GM21390 (cell line): Measurements from ENCODE around the gene GRIK3.
"Not testable (repeated sequence)": the region's sequence is repeated elsewhere in the genome, so short reads cannot be mapped to it uniquely, and the experiment has no call there.

Source experiments
- ATAC-seq: cut with Tn5 transposase; IDR thresholded peaks from one replicate; pipeline ENCODE4 v1.9.1; 2021; ENCODE audit not compliant: unreplicated experiment

Gene GRIK3

DNA sequence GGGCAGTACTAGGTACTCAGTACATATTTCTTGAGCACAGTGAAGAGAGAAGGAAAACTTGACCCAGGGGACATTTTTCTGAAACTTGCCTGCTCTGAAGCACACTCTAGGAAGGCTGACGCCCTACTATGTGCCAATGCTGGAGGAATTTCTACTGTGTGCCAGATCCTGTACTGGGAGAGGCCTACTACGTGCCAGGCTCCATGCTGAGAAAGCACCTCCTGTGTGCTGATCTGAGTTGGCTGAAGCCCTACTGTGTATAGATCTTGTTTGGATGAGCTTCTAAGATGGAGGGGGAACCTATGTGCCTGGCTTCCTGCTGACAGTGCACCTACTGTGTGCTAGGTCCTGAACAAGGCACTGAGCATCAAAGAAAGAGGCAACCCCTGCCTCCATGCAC is 86.2 kb downstream of the GRIK3 start:
- ATAC-seq = no peak

DNA sequence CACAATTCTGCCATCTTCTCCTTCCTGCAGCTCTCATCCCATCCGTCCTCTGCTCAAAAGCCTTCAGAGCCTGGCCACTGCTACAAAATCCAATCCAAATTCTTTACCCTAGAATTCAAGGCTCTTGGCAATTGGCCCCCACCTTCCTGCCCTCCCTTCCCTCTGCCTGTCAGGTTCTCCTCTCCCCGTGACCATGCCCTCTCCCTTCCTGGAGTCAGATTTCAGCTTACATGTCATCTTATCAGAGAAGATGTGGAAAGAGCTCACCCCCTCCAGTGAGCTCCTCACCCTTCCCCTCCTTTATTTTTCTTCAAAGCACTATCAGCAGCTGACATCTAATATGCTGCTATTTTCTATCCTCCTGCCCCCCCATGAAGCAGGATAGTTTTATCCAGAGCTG is 86.9 kb downstream of the GRIK3 start:
- no peak for ATAC-seq

DNA sequence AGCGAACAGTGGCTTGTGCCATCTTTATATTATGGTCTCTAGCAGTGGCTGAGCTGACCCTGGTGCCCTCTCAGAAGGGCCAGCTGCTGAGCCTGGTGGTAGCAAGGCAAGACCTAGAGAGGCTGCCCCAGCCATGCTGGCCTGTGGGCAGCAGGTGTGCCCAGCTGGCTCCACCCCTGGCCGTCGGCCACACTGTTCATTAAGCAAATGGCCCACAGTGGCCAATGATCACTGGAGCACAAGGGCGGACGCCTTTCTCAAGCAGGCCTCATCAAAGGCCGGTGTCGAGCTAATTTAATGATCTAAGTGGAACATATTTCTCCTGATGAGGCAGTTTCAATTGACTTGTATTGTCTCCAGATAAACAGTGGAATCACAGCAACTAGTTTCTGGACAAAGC is 89.4 kb downstream of the GRIK3 start:
- no peak for ATAC-seq

DNA sequence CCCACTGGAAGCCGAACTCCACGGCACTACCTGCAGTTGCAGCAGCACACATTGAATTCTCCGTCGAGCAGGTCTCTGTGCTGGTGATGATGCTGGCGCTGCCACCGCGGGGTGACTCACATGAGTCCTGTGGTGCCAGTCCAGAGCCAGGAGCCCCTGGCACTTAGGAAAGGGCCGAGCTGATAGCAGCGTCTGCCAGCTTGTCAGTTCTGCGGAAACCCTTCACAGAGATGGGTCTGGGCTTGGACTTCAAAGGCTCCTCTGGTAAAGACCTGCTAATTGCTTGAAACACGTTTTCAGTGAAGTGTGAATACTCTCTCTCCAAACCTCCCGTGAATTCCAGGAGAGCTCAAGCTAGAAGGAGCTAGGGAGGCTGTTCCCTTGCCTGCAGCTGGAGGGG is 92.2 kb downstream of the GRIK3 start:
- ATAC-seq = no peak

DNA sequence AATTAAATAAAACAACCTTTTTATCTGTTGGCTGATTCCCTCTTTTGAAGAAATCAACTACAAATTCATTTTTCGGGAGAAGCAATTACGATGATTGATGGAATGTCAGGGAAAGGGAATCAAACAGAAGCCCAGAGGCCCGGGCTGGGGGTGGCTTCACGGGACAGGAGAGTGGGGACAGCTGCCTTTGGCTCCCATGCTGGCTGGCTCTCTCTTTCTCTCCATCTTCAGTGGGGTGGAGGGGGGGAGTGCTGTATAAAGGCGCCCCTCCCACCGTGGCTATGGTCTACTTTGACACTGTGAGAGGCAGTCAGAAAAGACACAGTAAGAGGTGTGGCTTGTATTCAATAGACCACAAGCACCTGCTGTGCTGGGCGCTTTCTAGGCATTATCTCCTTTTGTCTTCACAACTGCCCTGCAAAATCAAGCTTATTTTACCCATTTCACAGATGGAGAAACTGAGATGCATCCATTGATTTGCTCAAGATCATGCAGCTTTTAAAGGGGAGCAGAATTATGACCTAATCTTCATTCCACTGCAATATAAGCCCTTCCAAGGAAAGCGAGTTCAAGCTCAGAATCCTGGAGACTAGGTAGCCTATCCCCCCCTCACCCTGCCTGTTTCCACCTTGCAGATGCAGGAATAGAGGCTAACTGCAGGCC is 92.9 kb downstream of the GRIK3 start:
- no peak for ATAC-seq

DNA sequence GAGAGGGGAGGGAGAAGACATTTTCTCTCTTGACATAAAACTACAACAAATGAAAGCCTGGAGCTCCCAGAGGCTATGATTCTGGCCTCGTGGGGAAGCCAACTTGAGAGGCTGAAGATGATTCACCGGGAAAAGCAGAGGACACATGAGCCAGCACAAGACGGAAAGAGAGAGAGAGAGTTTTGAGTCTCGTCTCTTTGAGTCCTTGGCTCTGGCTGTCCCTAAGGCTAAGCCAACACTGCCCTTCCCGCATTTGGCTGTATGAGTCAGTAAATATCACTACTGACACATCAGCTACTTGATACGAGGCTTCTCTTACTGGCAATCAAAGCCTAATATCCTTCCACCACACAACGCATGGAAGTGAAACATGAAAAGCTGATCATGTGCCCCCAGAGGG is 95.5 kb downstream of the GRIK3 start:
- ATAC-seq = no peak

DNA sequence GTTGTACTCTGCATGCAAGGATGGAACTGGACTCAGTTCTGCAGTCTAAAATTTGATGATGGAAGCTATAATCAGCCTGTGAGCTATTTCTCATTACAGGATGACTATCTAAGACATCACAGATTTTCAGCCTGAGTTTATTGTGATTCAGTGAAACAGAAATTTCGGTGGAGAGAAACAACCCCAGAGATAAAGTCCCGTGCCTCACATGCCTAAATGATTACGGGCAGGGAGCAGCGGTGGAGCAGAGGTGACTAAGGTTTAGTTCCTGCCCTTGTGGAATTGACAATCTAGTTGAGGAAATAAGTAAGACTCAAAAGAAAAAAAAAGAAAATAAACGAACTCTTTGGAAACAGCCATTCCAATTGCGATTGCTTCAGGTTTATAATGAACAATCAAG is 96.9 kb downstream of the GRIK3 start:
- ATAC-seq = no peak

DNA sequence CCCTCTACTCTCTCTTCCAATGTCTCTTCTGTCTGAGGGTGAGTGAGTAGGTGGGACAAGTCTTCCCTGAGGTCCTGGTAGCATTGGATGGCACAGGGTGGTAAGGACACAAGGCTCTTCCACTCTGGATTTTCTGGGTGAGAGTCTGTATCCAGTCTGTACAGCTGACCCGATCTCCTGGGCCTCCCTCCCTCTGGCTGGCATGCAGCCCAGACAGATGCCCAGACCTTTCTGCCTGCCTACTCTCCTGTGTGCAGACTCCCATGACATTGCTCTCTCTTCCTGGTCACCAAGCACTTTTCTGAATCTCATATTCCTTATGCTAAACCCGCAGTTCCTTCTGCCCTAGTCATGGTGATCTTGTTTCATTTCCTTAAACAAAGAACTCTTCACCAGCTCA is 100.3 kb downstream of the GRIK3 start:
- ATAC-seq = no peak

DNA sequence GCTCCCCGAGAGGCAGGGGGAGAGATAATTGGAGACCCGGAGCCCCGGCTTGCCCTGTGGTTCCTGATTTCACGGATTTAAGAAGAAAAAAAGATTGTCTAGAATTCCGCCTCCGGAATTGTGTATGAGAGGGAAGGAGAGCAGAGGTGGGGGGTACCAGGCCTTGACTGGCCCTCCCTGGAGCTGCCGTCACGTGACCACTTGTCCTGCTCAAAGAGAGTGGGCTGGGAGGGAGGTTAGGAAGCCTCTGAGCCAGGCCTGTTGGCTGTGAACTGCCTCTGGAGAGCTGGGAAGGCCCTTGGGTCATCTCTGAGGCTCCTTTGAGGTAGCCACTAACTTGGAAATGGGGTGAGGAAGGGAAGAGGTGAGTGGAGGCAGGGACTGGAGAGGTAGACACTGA is 106.5 kb downstream of the GRIK3 start:
- ATAC-seq = no peak

DNA sequence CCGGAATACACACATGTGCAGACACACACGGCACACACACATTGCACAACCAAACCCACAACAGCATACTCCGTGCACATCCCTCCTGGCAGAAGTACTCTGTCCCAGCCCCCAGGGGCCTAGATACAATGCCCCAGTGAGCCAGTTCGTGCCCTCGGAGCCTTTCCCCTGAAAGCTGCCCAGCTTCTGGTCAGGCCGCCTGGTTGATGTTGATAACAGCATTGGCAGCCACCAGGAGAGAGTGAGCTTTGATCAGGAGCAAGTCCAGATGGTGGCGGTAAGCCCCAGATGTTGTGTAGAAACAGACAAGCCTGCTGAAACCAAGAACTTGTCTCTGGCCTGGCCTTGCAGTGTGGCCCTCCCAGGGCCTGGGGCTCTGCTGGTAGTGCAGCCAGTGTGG is 109.1 kb downstream of the GRIK3 start:
- ATAC-seq = no peak

DNA sequence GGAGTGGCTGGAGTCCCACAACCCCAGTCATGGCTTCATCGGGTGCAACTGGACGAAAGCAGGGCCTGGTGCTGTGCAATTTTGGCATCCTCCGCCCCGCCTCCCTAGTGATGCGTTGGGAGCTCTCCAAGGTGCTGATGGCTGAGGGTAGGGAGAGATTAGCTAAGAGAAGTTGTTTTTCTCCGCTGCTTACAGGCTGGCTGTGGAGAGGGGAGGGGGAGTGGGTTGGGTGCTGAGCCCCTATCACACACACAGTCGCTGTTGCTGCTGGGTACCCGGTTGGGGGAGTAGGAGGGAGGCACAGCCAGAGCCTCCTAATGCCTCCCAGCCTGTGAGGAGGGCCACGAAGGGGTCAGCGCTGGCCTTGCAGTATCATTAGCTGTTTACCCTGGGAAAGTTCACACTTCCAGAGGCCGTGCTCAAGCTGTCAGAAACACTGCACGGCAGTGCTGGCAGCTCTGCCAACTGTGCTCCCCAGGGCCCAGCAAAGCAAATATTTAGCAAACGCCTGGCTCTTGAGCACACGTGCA is 110.0 kb downstream of the GRIK3 start:
- ATAC-seq = no peak

DNA sequence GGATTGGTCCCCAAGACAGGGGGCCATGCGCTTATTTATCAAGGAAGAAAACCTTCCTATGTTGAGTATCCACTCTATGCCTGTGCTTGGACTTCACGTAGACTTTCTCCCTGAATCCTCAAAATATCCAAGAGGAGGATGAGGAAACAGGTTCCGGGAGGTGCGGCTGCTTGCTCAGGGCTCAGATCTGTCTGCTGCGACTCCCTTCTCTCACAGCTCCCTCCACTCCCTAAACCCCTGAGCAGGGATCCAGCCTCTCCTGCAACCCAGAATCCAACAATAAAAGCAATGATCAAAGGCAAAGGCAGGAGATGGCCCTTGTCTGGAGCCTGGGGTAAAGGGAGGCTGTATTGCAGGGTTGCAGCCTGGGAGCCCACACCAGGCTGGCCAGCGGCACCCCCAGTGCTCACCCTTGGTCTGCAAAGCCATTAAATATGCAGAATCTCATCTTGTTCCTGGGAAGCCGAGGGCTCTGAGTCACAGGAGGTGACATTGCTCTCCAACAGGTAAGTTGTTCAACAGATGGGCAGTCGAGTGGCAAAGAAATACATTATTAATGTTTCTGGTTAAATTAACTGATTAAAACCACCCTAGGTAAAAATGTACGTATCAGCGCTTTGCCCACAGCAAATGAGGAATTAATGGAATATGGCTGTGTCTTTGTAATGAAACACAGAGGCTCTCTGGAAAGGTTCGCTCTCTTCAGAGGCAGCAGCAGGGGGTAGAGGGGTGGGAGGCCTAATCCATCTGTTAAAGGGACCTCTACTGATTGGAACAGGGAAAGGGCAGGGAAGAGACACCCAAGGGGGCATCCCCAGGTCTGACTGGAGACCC is 111.5 kb downstream of the GRIK3 start:
- ATAC-seq = no peak

DNA sequence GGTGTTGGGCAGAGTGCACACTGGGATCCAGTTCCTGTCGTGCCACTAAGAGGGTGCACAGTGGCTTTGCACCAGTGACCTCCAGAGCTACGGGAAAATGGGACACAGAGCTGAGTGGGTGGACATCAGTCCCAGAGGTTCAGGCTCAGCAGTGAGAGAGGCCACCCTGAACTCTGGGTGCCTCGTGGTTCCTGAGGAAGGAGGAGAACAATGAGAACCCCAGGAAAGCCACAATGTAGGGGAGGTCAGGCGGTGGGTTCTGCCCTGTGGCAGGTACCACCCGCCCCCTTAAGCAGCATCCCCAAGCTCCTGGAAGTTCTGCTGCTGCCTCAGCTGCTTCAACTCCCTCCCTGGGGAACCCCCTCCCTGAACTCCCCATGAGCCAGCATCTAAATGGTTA is 112.2 kb downstream of the GRIK3 start:
- no peak for ATAC-seq

DNA sequence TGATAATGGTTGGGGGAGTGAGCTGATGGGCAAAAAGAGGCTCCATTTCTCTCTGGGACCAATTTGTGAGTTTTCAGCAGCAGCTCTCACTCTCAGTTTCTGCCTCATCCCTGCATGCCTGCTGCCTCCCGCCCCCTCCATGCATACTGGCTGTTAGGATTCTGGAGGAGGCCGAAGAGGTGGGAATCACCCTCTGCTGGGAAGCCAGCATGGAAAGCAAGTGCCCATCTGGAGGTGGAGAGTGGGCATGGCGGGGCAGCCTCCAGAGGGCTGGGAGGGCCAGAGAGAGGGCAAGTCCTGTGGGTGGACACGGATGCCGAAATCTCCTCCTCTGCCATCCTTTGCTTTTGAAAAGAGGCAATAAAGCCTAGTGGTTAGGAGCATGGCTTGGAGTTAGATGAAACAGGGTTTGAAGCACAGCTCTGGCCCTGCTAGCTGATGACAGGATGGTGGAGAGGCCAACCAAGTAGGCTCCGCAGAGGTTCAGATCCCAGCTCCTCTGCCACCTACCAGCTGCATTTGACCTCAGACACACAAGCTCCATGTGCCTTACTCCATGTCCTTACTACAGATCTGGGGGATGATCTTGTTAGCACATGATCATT is 113.4 kb downstream of the GRIK3 start:
- ATAC-seq = no peak

DNA sequence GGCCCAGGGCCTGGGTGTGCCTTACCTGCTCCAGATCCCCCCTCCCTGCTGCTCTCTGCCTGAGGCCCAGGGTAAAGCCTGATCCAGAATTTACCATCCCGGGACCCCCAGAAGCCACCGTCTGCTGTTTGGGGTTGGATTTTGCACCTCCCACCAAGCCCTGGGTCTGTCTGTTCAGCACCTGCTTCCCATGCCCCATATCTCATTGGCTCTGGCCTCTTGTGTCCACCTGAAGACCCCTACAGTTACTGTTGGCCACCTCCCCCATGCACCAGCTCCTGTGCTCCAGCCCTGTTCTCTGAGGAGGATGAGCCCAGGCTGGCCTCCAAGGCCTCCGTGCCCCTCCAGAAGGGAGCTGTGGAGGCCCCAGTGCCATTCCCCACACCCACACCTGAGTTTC is 113.9 kb downstream of the GRIK3 start:
- ATAC-seq = no peak

DNA sequence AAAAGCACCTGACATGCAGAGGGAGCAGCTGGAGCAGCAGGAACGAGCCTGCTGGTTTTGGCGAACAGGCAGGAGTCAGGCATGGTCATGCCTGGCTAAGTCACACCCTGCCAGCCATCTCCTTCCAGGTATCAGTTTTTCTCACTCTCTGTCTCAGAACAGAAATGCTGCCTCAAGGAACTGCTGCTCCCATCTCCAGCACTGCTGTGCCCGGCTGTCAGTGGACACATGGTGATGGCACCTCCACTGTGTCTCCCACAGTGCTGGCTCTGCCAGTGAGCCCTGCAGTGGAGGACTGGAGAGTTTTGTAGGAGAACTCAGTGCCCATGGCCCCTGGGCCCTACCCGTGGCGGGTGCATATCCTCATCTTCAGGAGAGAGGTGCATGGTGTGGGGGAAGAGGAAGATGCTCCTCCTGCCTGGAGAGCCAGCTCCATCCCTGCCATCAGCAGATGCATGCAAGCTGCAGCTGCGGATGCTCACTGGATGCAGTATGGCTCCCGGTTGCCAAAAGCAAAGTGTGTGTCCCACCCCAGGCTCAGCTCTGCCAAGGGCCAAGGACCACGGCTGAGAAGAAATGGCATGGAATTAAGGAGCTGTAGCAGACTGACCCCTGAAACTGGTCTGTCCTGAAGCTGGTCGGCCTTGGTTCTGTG is 114.7 kb downstream of the GRIK3 start:
- ATAC-seq = no peak

DNA sequence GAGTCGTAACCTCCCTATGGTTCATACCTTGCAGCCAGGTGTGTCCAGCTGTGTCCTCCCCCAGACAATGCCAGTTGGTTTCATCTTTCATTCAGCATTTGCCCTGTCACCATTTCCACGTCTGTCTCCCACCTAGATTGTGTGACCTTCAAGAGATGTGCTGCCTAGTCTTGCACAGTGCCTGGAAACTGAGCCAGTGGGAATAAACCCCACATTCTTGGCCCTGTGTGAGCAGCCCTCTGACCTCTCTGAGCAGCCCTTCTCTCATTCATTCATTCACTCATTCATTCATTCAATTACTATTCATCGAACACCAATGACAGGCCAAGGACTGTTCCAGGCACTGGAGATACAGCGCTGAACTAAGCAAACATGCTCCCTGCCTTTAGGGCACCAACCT is 115.7 kb downstream of the GRIK3 start:
- no peak for ATAC-seq

DNA sequence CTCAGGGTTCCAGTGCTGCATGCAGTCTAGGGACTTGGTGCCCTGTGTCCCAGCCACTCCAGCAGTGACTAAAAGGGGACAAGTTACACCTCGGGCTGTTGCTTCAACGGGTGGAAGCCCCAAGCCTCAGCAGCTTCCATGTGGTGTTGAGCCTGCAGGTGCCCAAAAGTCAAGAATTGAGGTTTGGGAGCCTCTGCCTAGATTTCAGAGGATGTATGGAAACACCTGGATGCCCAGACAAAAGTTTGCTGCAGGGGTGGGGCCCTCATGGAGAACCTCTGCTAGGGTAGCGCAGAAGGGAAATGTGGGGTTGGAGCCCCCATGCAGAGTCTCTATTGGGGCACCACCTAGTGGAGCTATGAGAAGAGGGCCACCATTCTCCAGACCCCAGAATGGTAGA is 117.8 kb downstream of the GRIK3 start:
- not testable (repeated sequence) for ATAC-seq

DNA sequence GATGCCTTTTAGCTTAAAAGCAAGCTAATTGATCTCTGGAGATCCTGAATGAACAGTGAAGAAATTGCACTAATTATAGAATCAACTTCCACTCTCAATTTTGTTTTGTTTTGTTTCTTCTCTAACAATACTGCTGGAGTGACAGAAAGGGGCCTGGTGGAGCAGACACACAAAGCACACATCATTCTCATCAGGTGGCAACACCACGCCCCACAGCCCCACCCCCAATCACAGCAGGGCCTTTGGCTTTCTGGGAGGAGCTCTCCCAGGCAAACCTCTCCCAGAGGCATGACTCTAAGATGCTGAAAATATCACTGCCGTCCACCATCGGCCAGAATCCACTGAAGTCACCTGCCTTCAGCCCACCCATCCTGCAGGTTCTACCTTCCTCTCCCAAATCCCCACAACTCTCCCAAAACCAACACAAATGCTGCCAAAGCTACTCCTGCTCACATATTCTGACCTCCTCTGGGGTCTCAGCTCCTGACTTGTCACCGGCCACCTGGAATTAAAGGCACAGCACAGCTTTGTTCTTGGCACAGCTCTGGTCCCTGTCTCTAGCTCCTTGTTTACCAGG is 120.7 kb downstream of the GRIK3 start:
- ATAC-seq = no peak

DNA sequence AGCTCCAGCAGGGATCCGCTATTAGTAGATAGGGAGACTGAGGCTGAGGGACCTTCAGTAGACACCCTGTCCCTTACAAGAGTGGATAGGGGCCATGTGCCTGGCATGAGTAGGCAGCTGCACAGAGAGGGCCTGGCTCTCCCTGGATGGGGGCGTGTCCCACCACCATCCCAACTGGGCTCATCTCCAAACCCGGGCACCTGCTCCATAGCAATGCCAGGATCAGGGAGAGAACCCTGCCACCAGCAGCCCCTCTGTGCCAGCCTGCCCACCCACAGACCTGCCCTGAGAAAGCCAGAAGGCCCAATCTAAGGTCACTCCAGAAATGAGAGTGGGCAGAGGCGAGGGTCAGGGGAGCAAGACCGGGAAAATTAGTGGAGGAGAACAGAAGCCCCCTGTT is 121.3 kb downstream of the GRIK3 start:
- ATAC-seq = no peak

DNA sequence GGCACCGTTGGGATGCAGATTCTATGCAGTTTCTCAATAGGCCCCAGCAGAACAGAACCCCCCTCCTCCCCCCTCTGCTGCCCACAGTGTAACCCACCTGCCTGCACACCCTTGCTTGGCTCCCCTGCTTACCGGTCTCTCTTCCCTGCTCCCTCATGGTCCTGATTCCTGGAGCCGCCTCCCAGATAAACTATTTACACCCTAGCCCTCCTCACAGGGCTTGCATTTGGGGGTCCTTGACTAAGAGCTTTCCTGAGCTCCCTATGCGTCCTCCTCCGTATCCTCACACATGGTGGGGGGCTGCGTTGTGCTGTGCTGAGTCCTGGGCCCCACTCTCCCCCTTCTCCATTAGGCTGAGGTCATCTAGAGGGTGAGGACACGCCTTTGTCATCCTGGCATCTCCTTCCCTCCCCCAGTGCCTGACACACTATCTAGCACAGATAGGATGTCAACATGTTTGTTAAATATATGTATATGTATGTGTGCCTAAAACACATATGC is 121.9 kb downstream of the GRIK3 start:
- ATAC-seq = no peak
